DMS153 treated with DMSO at 0.1 percent for 48 hours (cell line): Measurements from ENCODE around the gene MRPS12.
A peak's percentile ranks its signal among the peaks of the same experiment; 100 is the strongest.

Experiments
- DNase-seq: peaks from one replicate; lab custom pipeline; 2025; ENCODE audit not compliant: unreplicated experiment; lab: John Stamatoyannopoulos, UW

The MRPS12 gene

DNA sequence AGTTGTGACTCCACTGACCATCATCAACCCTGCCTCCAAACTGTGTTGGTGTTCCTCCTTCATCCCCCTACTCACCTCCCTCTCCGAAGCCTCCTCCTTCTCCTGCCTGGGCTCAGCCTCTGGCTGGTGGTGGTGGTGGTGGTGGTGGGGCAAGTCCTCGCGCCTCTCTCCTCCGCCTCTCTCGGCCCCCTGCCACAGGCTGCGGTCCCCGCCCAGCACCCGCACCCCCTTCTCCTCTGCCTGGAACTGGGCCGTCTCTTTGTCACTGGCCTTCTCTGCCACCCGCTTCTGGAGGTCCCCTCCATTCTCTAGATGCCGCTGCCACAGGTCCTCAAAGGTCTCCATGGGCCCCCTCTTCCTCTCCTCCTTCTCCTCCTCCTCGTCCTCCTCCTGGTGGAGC is 20.3 kb upstream of the MRPS12 start:
- no peak for DNase-seq

DNA sequence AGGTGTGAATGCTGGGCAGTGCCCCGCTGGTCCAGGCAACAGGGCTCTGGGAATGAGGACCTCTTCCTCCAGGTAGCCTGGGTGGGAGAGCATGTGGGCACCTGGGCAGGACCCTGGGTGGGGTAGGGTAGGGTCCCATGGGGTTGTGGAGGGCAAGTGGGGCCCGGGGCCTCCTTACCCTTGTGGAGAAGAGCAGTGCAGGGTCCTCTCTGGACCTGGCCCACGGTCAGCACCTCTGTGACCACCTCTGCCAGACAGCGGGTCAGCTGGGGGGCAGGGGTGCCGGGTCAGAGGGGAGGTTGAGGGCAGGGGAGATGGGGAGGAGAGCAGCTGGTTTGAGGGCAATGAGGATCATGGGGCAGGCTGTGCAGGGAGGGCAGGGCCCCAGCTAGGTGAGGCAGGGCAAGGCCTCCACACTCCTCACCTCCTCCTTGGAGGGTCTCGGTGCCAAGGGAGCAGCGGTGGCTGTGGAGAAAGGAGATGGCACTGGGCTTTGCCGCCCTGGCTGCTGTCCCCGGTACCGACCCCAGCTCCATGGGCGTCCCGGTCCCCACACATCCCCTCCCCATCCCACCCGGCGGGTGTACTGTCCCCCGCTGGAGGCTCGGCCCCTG is 19.2 kb upstream of the MRPS12 start:
- no peak for DNase-seq

DNA sequence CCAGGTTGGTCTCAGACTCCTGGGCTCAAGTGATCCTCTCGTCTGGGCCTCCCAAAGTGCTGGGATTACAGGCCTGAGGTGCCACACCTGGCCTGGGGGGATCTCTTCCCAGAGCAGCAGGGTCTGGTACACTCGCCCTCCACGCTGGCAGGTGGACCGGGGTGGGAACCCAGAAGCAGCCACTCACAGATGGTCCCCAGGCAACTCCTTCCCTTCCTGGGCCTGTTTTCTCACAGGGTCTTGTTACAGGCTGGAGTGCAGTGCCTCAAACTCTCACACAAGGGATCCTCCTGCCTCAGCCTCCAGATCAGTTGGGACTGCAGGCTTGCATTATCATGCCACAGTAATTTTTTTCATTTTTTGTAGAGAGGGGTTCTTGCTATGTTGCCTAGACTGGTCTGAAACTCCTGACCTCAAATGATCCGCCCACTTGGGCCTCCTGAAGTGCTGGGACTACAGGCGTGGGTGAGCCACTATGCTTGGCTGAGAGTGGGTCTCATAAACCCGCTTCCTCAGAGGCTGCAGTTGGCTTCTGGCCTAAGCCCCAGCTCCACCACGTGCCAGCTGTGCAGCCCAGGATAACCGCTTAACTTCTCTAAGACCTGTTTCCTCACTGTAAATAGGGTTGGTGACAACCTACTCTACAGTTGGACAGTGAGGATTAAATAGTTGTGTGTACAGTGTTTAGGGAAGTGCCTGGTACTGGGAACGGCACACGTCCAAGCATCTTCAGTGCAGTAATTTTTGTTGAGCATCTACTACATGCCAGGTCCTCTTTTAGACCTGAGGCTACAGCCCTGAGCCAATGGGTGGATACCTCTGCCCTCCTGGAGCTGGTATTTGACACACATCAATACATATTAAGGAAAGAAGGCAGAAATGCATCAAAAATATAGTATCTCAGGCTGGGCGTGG is 17.9 kb upstream of the MRPS12 start:
- DNase-seq = no peak

DNA sequence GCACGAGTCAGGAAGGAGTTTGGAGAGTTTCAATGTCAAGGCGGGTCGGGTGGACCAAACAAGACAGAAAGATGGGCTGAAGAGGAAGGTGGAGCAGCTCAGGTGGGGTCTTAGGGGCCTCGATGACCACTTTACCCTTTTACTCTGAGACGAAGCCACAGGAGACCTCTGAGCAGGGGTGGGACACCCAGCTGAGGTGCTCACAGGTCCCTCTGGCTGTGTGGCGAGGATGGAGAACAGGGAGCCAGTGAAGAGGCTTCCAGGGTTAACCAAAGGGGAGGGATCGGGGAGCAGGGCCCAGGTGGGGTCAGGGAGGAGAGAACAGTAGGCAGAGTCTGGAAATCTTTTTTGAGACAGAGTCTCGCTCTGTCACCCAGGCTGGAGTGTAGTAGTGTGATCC is 16.8 kb upstream of the MRPS12 start:
- no peak for DNase-seq

DNA sequence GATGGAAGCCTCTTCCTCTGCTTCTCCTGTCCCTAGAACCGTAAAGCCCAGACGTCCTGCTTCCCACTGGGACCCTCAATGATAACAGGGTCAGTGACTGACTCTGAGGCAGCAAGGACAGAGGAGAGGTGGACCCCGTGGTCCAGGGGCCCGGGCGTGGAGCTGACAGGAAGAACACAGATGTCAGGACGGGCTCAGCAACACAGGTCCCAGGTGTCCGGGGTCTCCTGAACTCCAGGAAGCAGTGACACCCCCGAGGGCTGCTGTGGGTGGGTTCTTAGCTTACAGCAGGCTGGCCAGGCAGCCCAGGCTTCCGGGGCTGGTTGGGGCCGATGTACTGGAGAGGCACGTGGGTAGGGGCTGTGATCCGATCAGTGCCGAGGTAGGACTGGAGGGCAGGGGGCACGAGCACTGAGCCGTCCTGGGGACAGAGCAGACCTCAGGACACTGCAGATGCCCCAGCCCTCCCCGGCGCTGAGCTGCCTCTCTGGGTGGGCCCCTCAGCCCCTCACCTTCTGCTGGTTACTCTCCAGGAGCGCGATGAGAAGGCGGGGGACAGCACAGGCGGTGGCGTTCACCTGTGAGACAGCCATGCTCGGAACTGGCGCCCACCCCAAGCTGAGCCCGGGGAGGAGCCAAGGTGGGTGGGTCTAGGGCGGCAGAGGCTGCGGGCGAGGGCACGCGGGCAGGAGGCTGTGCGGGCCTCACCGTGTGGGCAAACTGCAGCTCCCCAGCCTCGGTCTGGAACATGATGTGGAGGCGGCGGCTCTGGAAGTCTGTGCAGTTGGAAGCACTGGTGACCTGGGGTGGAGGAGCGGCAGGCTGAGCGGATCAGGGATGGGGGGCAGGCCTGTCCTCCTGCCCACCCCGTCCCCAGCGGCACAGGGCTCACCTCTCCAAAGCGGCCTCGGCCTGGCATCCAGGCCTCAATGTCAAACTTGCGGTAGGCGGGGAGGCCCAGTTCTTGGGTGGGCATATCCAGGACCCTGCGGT is 15.1 kb upstream of the MRPS12 start:
- DNase-seq = no peak

DNA sequence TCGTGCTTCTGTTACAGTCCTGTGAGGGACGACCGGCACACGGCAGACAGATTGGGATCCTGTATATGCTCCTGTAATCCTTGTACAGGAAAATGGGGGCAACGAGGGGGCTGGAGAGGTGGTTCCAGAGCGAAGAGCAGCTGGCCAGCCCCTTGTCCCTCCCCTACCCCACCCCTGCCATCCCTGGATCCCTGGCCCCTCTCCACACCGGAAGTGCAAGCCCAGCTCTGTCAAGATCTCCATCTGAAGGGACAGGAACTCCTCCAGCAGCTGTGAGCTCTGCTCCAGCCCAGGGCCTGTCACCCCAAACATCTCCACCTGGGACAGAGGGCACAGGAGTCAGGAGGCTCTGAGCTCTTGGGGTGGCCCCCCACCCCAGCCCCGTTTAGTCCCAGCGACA is 13.2 kb upstream of the MRPS12 start:
- no peak for DNase-seq

DNA sequence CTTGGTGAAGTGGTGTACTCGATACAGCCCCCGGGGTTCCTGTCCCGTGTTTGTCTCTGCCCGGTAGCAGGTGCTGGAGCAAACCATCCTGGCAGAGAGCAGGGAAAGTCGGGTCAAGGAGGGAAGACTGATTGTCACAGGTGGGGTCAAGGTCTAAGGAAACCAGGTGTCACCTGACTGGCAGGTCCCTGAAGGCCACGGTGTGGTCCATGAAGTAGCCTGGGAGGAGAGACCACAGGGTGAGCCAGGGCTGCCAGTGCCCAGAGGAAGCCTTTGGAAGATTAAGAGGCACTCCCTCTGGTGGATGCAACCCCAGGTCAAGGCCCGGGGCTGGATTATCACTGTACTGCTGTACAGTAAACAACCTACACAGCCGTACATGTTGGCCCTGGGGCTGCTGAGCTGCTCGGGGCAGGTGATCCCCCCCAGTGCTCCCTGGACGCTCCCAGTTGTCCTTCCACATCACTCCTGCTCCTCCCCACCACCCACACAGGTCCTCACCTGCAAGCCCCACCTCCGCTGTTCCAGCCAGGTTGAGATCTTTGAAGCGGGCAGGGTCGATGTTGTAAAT is 12.7 kb upstream of the MRPS12 start:
- peak; percentile 12 for DNase-seq

DNA sequence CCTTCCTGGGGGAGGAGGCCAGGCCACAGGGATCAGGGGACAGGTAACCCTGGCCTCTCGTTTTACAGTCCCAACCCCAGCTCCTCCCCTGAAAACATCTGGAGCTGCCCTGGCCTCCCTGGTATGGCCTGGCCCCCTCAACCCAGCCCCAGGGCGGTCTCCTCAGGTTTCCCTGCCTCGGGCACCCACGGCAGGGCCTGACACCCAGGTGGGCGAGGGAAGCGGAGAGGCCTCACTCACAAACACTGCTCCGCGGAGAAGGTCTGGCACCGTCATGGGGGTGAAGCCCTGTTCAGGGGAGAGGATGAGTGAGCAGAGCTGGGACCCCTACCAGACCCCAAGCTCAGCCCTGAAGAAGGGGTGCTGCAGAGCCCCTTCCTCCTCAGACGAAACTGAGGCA is 12.2 kb upstream of the MRPS12 start:
- no peak for DNase-seq

DNA sequence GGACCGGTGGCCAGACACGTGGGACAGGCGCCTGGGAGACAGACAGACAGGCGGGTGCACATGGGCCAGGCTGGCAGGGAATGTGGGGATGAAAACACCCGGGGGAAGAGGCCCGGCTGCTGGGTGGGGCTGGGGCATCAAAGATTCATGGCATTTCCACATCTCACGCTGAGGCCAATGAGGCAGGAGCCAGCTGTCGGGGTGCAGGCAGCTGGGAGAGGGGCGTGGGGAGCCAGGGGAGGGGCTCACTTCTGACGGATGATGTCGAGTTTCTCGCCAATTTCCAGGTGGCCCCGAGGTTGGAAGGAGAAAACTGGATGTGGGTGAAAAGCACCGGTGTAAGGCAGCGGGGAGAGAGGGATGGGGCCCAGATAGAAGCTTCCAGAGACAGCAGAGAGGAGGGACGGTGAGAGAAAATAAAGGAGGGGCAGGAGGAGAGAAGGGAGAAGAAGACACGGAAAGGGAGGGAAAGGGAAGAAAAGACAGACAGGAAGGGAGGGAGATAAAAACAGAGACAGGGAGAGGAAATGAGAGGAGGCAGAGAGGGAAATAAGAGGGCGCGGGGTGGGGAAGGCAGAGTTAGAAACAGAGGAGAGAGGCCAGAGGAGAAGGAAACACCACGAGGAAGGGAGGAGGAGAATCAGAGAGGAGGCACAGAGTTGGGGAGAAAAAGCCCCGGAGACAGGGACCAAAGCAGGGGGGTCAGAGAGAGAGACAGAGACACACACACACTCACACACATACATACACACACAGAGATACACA is 10.7 kb upstream of the MRPS12 start:
- no peak for DNase-seq

DNA sequence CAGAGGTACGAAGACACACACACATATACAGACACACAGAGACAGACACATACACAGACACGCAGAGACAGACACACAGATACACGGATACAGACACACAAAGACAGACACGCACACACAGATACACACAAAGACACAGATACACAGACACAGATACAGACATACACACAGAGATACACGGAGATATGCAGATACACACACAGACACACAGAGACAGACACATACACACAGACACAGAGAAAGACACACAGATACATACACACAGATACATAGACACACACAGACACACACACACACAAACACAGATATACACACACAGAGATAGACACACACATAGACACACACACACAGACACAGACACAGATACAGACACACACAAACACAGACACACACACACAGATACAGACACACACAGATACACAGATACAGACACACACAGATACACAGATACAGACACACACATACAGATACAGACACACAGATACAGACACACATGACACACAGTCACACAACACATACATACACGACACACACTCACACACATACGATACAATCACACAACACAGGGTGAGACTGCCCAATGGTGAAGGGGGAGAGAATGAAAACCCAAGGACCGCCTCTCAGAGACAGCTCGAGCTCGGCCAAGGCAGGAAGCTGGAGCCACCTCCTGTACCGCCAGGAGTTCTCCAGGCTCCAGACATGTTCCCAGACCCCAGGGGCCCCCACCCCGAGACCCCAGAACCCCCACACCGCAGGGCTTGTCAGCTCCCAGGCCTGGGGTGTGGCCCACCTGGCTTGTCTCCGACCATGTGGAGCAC is 9.9 kb upstream of the MRPS12 start:
- DNase-seq = no peak

DNA sequence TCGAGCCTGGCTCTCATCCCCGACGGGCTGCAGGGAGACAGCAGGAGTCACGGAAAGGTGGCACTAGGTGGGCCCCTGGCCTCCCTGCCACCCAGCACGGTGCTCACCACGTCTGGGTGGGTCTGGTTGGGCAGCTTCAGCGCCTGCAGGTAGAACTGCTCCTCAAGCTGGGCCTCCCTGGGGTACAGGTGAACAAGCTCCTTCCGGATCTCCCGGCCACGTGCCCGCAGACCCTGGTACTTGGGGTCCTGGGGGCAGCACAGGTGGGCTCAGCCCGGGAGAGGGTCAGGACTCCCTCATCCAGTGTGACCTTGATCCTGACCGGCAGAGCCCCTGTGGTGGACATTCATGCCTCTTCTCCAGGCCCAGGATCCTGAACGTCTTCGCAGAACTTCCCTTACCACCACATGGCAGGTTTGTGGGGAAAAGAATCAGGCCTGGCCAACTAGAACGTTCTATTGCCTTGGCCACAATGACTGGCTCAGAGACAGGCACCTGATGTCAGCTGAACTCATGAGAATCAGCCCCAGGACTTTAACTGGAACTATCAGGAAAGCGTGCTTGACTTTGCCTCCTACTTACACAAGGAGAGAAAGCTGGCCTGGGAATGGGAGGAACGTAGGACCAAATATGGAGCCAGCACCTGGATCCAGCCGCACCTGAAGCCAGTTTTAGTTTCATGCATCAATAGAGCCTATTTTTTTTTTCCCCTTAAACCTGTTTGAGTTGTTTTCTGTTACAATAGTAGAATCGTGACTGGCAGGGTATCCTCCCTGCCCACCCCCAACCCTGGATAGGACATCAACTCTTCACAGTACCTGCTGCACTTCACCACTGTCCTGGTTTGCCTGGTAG is 9.1 kb upstream of the MRPS12 start:
- DNase-seq = no peak

DNA sequence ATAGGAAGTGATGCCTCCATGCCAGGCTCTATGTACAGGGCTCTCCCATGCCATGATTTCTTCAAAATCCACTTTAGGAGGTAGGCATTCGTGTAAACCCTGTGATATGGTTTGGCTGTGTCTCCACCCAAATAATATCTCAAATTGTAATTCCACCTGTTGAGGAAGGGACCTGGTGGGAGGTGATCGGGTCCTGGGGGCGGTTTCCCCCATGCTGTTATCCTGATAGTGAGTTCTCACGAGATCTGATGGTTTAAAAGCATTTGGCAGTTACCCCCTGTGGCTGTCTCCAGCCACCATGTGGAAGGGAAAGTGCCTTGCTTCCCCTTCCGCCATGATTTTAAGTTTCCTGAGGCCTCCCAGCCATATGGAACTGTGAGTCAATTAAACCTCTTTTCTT is 8.3 kb upstream of the MRPS12 start:
- no peak for DNase-seq

DNA sequence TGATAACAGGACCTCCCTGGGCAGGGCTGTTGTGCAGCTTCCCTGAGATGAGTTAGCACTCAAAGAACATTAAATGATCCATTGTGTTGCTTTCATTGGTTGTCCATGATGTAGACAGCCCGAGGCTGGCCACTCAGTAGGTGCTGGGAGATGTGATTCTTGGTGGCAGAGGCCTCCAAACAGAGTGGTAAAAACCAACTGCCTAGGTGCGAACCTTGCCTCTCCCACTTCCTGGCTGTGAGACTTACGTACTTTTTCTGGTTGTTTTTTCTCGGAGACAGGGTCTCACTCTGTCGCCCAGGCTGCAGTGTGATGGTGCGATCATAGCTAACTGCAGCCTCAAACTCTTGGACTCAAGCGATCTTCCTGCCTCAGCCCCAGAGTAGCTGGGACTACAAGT is 6.4 kb upstream of the MRPS12 start:
- no peak for DNase-seq

DNA sequence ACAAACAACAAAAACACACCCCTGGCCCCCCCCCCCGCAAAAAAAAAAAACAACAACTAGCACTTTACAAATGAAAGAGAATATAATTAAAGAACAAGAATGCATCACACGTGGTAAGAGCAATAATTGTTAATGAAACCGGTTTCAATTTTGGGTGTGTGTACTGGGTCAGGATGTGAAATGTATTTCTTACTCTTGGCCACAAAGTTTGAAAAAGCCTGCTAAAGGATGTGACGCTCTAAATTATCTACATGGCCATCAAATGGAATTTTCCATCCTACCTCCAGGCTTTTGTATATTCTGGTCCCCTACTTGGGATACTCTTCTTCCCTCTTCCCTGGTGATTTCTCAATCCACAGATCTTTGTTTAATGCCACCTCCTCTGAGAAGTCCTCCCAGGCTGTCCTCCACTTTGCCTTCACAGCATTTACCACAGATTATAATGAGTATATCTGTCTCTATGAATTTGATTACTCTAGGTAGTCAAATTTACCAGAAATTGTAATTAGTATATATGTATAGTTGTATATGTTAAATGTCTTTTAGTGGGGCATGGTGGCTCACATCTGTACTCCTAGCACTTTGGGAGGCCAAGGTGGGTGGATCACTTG is 2.2 kb upstream of the MRPS12 start:
- no peak for DNase-seq

DNA sequence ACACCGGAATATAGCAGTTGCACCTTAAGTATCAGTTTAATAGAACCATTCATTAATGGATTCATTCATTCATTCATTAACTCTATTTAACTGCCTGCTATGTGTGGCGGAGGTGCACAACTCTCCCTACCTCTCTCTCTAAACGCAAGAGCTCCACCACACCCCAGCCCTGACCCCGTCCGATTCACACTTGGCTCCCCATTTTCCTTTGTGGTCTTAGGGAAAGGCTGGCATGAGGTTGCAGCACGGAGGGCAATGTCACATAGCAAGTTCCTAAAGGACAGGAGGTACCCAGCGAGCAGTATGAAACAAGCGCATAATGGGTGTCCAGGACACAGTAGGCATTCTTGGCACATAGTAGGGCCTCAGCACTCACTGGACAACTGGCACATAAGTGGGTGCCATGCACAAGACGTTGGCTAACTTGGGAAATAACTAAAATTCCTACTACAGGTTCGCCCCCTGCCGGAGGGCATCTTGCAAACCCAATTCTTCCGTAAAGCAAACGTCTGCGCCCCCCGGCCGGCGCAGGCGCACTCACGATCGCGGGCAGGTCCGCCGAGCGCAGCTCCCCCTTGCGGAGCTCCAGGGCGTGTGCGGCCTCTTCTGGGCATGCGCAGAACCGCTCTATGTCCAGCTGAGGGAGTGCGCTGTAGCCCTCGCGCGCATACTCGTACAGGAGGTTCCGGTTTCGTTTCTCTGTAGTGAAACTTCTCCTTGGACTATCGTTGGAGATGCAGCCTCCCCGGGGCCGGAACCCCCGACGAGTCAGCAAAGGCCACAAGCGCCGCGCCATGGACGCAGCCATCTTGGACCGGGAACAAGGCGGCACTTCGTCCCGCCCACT is 592 bp upstream of the MRPS12 start, which contains the start of gene SARS2:
TSS of gene SARS2 (minus strand) at position 835 of the 847 bp plus-strand sequence. CDS start at position 808, 27 bp downstream.
- DNase-seq = peak; percentile 96

DNA sequence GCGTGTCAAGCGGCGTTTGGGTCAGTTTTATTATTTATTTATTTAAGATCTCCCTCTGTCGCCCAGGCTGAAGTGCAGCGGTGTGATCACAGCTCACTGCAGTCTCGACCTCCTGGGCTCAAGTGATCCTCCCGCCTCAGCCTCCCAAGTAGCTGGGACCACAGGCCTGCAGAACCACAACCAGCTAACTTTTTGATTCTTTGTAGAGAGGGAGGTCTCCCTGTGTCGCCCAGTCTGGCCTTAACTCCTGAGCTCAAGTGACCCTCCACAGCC is 713 bp downstream of the MRPS12 start:
- no peak for DNase-seq

DNA sequence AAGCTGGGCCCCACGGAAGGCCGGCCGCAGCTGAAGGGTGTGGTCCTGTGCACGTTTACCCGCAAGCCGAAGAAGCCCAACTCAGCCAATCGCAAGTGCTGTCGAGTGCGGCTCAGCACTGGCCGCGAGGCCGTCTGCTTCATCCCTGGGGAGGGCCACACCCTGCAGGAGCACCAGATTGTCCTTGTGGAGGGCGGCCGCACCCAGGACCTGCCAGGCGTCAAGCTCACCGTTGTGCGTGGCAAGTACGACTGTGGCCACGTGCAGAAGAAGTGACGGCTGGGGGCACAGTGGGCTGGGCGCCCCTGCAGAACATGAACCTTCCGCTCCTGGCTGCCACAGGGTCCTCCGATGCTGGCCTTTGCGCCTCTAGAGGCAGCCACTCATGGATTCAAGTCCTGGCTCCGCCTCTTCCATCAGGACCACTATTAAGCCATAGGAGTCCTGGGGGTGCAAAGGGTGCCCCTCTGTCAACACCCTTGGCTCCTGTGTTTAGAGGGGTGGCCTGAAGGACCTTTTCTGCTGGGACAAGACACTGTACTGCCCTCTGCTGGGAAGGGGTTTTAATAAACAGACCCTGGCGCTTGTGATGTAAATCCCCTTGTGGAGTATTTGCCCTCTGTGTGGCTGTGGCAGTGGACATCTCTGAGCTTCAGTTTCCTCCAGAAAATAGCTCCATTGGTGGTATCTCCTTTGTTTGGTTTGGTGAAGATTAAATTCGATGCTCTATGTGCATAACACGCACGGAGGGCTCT is 1.9 kb downstream of the MRPS12 start:
- no peak for DNase-seq
